Peyer's patch (tissue), 4 donors: ENCODE measurements around the gene SHISA6. TPM values are rescaled to one million over a fixed set of nuclear protein-coding genes. Genes with fewer than 3 reads are reported as not detected.

Experiments used
- DNase-seq, 3 donors: peaks; one replicate each; pipeline ENCODE4 v3.0.0-alpha.2; 2017 to 2019
- H3K27ac ChIP-seq, 4 donors: fragments of 200-600 bp; sonication (generic); one replicate each; pipeline ENCODE4 v1.5.1; 2016 to 2019
- H3K27me3 ChIP-seq, 2 donors: fragments of 200-600 bp; sonication (generic); one replicate each; pipeline ENCODE4 v1.5.1; 2019
- H3K36me3 ChIP-seq, 3 donors: fragments of 200-600 bp; sonication (generic); one replicate each; pipeline ENCODE4 v1.5.1; 2016 to 2019
- H3K4me1 ChIP-seq, 4 donors: fragments of 200-600 bp; sonication (generic); one replicate each; pipeline ENCODE4 v1.5.1; 2016 to 2019
- H3K4me3 ChIP-seq, 4 donors: fragments of 200-600 bp; sonication (generic); 1 replicate in 3 of 4; 2 replicates in 1 of 4; pipeline ENCODE4 v1.5.1; 2016 to 2019; ENCODE audit warnings: mild to moderate bottlenecking in 1 of 4
- H3K9me3 ChIP-seq, 4 donors: fragments of 200-600 bp; sonication (generic); one replicate each; pipeline ENCODE4 v1.5.1; 2016 to 2019; ENCODE audit warnings: mild to moderate bottlenecking in 1 of 4
- CTCF ChIP-seq, 6 experiments: fragments of 450-650 bp in 4 of 6; fragments of 200-600 bp in 2 of 6; sonication (generic) in 1 of 6; IDR thresholded peaks; one replicate each; pipeline ENCODE4 v1.5.1; 2017 to 2019; ENCODE audit warnings: antibody characterized with exemption in 6 of 6, mild to moderate bottlenecking in 3 of 6, moderate library complexity in 1 of 6
- POLR2A ChIP-seq, 2 donors: fragments of 450-650 bp; IDR thresholded peaks; one replicate each; pipeline ENCODE4 v1.5.1; 2017; ENCODE audit warnings: antibody characterized with exemption in 2 of 2, mild to moderate bottlenecking in 2 of 2, moderate library complexity in 2 of 2
- total RNA-seq, 4 donors: library from RNA; depleted of rRNA; stranded (reverse); fragments of >200 nt; gene quantifications; one replicate each; pipeline ENCODE4 v1.1.0, GENCODE V29; 2016

Gene SHISA6
- total RNA-seq, 4 donors from 2014 or later = 0.27 to 2.1 (median 1.7) TPM; not detected in 1

- TF ChIP-seq CTCF (IDR thresholded peaks at IDR 0.05) (no peak), POLR2A (IDR thresholded peaks at IDR 0.05) (no peak)
- Histone ChIP-seq H3K4me1 (no peaks in the 10 kb centered on the region), H3K27me3 (no peaks in the 10 kb centered on the region), H3K4me3 (no peak overlapping the region), H3K27ac (no peak overlapping the region), H3K36me3 (no peaks in the 10 kb centered on the region), H3K9me3 (peaks cover 0 to 5% (median 0%) of the 10 kb centered on the region in 4 donors)
- DNase-seq = no peak
Observed at GRCh38 chr17:11404431-11405276, 163.6 kb downstream of the SHISA6 start.

GRCh38 chr17:11406716-11407115 lies 165.7 kb downstream of the SHISA6 start:
- Histone ChIP-seq H3K36me3 (no peaks in the 10 kb centered on the region), H3K27ac (no peak overlapping the region), H3K27me3 (no peaks in the 10 kb centered on the region), H3K4me1 (no peaks in the 10 kb centered on the region), H3K9me3 (peaks cover 0 to 4% (median 0%) of the 10 kb centered on the region in 4 donors), H3K4me3 (no peak overlapping the region)
- DNase-seq = no peak
- TF ChIP-seq POLR2A (IDR thresholded peaks at IDR 0.05) (no peak), CTCF (IDR thresholded peaks at IDR 0.05) (no peak)

- no peak for DNase-seq
- no peak for TF ChIP-seq POLR2A (IDR thresholded peaks at IDR 0.05)
- no peak for TF ChIP-seq CTCF (IDR thresholded peaks at IDR 0.05)
- H3K4me3 ChIP-seq = no peak overlapping the region
- no peaks in the 10 kb centered on the region for H3K9me3 ChIP-seq
- H3K27ac ChIP-seq = no peak overlapping the region
- H3K27me3 ChIP-seq = no peaks in the 10 kb centered on the region
- H3K4me1 ChIP-seq = no peaks in the 10 kb centered on the region
- H3K36me3 ChIP-seq = no peaks in the 10 kb centered on the region
Observed at GRCh38 chr17:11412654-11413053, 171.6 kb downstream of the SHISA6 start.

GRCh38 chr17:11418342-11418741 lies 177.3 kb downstream of the SHISA6 start:
- Histone ChIP-seq H3K27ac (no peak overlapping the region), H3K4me1 (no peaks in the 10 kb centered on the region), H3K4me3 (no peak overlapping the region), H3K9me3 (no peaks in the 10 kb centered on the region), H3K36me3 (no peaks in the 10 kb centered on the region), H3K27me3 (no peaks in the 10 kb centered on the region)
- DNase-seq = no peak
- TF ChIP-seq POLR2A (IDR thresholded peaks at IDR 0.05) (no peak), CTCF (IDR thresholded peaks at IDR 0.05) (no peak)

GRCh38 chr17:11430751-11431150 lies 189.7 kb downstream of the SHISA6 start:
- TF ChIP-seq CTCF (IDR thresholded peaks at IDR 0.05) = no peak
- TF ChIP-seq POLR2A (IDR thresholded peaks at IDR 0.05) = no peak
- Histone ChIP-seq H3K4me1 (no peaks in the 10 kb centered on the region), H3K27me3 (no peaks in the 10 kb centered on the region), H3K9me3 (peaks cover 0 to 5% (median 0%) of the 10 kb centered on the region in 4 donors), H3K4me3 (no peak overlapping the region), H3K36me3 (no peaks in the 10 kb centered on the region), H3K27ac (no peak overlapping the region)
- DNase-seq = no peak
